ENCODE measurements around the gene RYR3. TPM values are rescaled to one million over a fixed set of nuclear protein-coding genes. Genes with fewer than 3 reads are reported as not detected.

RYR3 gene
- total RNA-seq, 6 experiments from 2014 or later = not detected

DNA sequence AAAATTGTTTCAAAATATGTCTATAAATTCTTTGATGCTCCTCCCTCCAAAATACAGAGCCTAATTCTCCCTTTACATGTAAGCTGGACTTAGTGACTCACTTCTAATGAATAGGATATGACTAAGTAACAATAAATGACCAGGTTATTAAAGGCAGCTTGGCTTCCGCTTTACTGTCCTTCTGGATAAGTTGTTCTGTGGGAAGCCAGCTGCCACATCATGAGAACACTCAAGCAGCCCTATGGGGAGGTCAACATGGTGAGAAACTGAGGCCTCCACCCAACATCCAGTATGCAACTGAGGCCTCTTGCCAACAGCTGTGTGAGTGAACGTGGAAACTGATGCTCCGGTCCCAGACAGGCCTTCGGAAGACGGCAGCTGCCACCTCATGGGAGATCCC, 410.2 kb downstream of the RYR3 start:
- TF ChIP-seq, protein P1, sequence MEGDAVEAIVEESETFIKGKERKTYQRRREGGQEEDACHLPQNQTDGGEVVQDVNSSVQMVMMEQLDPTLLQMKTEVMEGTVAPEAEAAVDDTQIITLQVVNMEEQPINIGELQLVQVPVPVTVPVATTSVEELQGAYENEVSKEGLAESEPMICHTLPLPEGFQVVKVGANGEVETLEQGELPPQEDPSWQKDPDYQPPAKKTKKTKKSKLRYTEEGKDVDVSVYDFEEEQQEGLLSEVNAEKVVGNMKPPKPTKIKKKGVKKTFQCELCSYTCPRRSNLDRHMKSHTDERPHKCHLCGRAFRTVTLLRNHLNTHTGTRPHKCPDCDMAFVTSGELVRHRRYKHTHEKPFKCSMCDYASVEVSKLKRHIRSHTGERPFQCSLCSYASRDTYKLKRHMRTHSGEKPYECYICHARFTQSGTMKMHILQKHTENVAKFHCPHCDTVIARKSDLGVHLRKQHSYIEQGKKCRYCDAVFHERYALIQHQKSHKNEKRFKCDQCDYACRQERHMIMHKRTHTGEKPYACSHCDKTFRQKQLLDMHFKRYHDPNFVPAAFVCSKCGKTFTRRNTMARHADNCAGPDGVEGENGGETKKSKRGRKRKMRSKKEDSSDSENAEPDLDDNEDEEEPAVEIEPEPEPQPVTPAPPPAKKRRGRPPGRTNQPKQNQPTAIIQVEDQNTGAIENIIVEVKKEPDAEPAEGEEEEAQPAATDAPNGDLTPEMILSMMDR (IDR thresholded peaks at IDR 0.05) = no peak
- peaks cover 5% of the 10 kb centered on the region for H3K36me3 Mint-ChIP-seq (ENCODE audit: low read depth)
- H3K27me3 Mint-ChIP-seq (ENCODE audit: insufficient read depth) = peaks cover 1% of the 10 kb centered on the region
- peak; percentile 85 for DNase-seq
- H3K4me1 Mint-ChIP-seq (ENCODE audit: low read depth) = peaks cover 49% of the 10 kb centered on the region
- no peaks in the 10 kb centered on the region for H3K9me3 Mint-ChIP-seq
- H3K27ac Mint-ChIP-seq = peak overlapping the region; percentile 91
- H3K4me3 Mint-ChIP-seq = peak overlapping the region; percentile 63

DNA sequence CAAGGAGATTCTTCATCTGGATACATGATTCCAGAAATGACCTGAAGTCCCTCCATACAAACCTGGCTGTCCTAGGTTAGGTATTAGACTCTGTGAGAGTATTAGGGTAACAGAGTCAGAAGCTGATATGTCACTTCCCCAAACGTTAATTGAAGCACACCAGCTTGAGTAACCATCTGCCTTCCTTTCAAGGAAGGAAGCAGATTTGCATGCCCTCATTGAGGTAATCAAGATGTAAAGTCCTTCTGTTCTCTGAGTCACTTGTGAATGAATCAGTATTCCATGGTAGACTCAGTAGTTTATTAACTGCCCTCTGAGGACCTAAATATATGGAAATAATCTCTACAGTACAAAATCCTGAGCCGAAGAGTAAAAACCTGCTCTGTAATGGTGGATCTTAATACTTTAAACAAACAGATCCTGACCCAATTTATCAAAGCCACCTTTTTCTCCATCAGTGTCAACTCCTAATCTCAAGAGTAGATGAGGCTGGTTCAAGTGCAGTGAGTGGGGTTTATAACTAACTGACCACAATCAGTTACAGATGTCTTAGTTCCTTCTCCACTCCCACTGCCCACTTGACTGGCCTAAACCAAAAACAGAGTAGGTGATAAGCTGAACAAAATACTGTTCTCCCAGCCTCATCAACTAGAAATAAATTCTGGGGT, 411.4 kb downstream of the RYR3 start:
- Mint-ChIP-seq H3K27me3 (ENCODE audit: insufficient read depth) (peaks cover 1% of the 10 kb centered on the region), H3K4me3 (peak overlapping the region; percentile 20)

DNA sequence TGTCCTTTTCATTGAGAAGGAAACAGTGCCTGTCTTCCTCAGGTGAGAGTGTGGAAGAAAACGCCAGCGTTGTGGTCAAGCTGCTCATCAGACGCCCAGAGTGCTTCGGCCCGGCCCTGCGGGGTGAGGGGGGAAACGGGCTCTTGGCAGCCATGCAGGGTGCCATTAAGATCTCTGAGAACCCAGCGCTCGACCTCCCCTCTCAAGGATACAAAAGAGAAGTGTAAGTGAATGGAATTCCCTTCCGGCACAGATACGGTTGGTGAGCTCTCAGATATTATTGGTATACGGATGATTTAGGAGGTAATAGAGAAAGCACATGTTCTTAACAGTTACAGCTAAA, 411.9 kb downstream of the RYR3 start:
- TF ChIP-seq, protein P1 (IDR thresholded peaks at IDR 0.05) = no peak

More for the DNA sequence above, 411.4 kb downstream of the RYR3 start:
- H3K4me1 Mint-ChIP-seq (ENCODE audit: low read depth) = peaks cover 49% of the 10 kb centered on the region
- H3K27ac Mint-ChIP-seq = peak overlapping the region; percentile 91
- TF ChIP-seq, protein P1 (IDR thresholded peaks at IDR 0.05) = no peak
- H3K36me3 Mint-ChIP-seq (ENCODE audit: low read depth) = peaks cover 5% of the 10 kb centered on the region
- DNase-seq = peak; percentile 76
- no peaks in the 10 kb centered on the region for H3K9me3 Mint-ChIP-seq

DNA sequence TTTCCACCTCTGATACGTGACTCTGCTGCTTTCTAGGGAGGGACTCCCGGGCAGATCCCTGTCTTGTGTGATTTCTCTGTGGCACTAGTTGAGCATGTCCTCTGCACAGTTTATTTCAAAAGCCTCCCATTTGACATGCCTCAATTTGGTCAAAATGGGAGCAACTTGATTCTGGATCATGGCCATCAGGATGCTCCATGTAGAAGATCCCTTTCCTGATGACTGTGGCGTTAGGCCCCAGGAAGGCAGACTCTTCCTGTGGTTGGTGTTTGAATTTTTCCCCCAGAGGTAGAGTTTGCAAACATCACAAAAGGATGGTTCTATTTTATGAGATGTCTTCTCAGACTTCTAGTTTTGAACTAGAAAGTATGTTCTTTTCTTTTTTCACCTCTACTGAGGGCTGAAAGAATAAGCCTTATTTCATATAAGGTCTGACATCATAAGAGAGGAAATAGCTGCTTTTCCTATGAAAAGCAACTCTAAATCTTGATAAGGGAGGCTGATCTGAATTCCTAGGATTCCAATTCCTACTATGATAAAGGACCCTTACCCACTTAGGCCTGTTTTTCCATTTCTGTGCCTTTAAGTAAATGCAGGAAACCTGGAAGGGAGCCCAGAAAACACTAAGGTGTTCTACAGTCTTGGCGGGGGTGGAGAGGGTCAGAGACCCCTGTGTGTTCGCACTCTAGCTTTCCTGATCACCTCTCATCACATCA, 413.7 kb downstream of the RYR3 start:
- TF ChIP-seq, protein P1 (IDR thresholded peaks at IDR 0.05) = no peak
- peaks cover 3% of the 10 kb centered on the region for H3K27me3 Mint-ChIP-seq (ENCODE audit: insufficient read depth)
- H3K4me3 Mint-ChIP-seq = no peak overlapping the region
- no peaks in the 10 kb centered on the region for H3K9me3 Mint-ChIP-seq
- H3K4me1 Mint-ChIP-seq (ENCODE audit: low read depth) = peaks cover 49% of the 10 kb centered on the region
- no peak overlapping the region; the same call in 1 of the 2 replicates for H3K27ac Mint-ChIP-seq
- H3K36me3 Mint-ChIP-seq (ENCODE audit: low read depth) = peaks cover 5% of the 10 kb centered on the region
- no peak for DNase-seq

More for the DNA sequence above, 411.9 kb downstream of the RYR3 start:
- Mint-ChIP-seq H3K36me3 (ENCODE audit: low read depth) (peaks cover 5% of the 10 kb centered on the region), H3K4me3 (no peak overlapping the region), H3K9me3 (no peaks in the 10 kb centered on the region), H3K4me1 (ENCODE audit: low read depth) (peaks cover 49% of the 10 kb centered on the region), H3K27ac (peak overlapping the region; percentile 91), H3K27me3 (ENCODE audit: insufficient read depth) (peaks cover 1% of the 10 kb centered on the region)
- no peak for DNase-seq

DNA sequence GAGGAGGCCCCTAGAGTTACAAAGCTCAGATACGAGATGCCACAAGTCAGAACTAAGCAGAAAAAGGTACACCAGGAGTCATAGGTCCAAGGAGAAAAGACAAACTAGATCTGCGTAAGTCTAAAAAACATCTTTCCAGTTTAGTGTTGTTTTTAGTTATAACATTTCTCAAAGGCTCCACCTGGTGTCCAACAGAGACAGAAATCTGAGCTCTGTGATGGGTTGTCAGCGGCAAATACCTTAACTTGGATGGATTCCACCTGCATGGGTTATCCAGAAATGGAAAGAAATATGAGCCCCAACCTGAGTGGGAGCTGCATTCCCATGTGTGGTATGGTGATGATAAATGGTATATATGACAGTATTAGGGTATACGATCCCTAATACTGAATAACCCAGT, 418.9 kb downstream of the RYR3 start:
- Mint-ChIP-seq H3K4me1 (ENCODE audit: low read depth) (peaks cover 4% of the 10 kb centered on the region; the same call in 1 of the 2 replicates), H3K4me3 (no peak overlapping the region), H3K27me3 (ENCODE audit: insufficient read depth) (peaks cover 2% of the 10 kb centered on the region; the same call in 1 of the 2 replicates), H3K36me3 (ENCODE audit: low read depth) (no peaks in the 10 kb centered on the region), H3K27ac (no peak overlapping the region), H3K9me3 (no peaks in the 10 kb centered on the region)
- no peak for DNase-seq
- TF ChIP-seq, protein P1 (IDR thresholded peaks at IDR 0.05) = peak; percentile 66
